Testis (tissue), 3 donors: Measurements from ENCODE around the gene COPB1. TPM values are rescaled to one million over a fixed set of nuclear protein-coding genes. Genes with fewer than 3 reads are reported as not detected.

ENCODE experiments used
- DNase-seq: peaks from one replicate; pipeline ENCODE4 v3.0.0-alpha.2; 2019
- H3K27ac ChIP-seq, 2 donors: fragments of 200-600 bp; sonication (generic); one replicate each; pipeline ENCODE4 v1.5.1; 2019
- H3K27me3 ChIP-seq: fragments of 200-600 bp; sonication (generic); one replicate; pipeline ENCODE4 v1.5.1; 2019
- H3K36me3 ChIP-seq: fragments of 200-600 bp; sonication (generic); one replicate; pipeline ENCODE4 v1.5.1; 2017; ENCODE audit warnings: low read depth; ENCODE audit errors: missing control alignments
- H3K4me1 ChIP-seq: fragments of 200-600 bp; sonication (generic); one replicate; pipeline ENCODE4 v1.5.1; 2019
- H3K4me3 ChIP-seq, 2 donors: fragments of 200-600 bp; sonication (generic); one replicate each; pipeline ENCODE4 v1.5.1; 2017 to 2019
- H3K9me3 ChIP-seq: fragments of 200-600 bp; sonication (generic); one replicate; pipeline ENCODE4 v1.5.1; 2017
- POLR2A ChIP-seq: fragments of 450-650 bp; IDR thresholded peaks from one replicate; pipeline ENCODE4 v1.6.1; 2017; ENCODE audit warnings: antibody characterized with exemption, mild to moderate bottlenecking, moderate library complexity
- WGBS, 2 donors: methylation state at CpG; one replicate each; pipeline ENCODE4 v1.1.5; 2018; 5-methylcytosine and 5-hydroxymethylcytosine counted together
- intact Hi-C: fragments of 100-400 bp; cut with DNase I; formaldehyde crosslinking; loops from one replicate; pipeline ENCODE4 v1.15.1; 2023; ENCODE audit warnings: low total_unique reads
- polyA plus RNA-seq: library from polyadenylated mRNA; stranded (reverse); fragments of 350-450 nt; fragmentation: Illumina TruSeq; extraction: RNeasy Lipid Tissue Mini Kit (QIAGEN cat#74804); gene quantifications from one replicate; pipeline ENCODE4 v1.2.3, GENCODE V29; 2014; ENCODE audit warnings: low read depth, low replicate concordance; ENCODE audit not compliant: insufficient read depth
- total RNA-seq, 2 donors: library from RNA; depleted of rRNA; stranded (reverse); fragments of >200 nt; gene quantifications; one replicate each; pipeline ENCODE4 v1.2.3, GENCODE V29; 2016
- TF ChIP-seq, protein P1 (sequence below), 3 experiments: fragments of 450-650 bp in 2 of 3; fragments of 200-600 bp in 1 of 3; sonication (generic) in 1 of 3; IDR thresholded peaks; one replicate each; pipeline ENCODE4 v1.5.1; 2016 to 2019; ENCODE audit warnings: antibody characterized with exemption in 3 of 3, mild to moderate bottlenecking in 2 of 3, moderate library complexity in 1 of 3

COPB1 gene
- total and polyA plus RNA-seq, 3 donors from 2014 or later: 71.7 to 87.3 (median 83.5) TPM

DNA sequence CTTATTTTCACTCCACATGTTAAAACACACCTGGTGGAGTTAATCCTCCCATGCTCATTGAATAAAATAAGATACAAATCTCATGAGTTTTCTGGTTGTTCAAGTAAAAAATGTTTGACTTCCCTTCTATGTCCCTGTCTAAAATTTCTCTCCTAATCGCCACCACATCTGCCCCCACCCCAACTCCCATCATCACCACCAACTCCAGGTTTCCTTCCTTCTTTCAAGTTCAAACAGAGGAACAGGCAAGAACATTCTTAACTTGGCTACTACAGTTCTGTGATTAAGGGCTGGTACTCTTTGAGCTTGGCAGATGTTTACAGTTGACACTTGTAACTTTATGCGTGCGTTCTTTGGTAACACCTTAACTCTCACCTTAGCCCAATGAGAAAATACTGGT lies 29.7 kb upstream of the COPB1 start:
- Histone ChIP-seq H3K36me3 (no peaks in the 10 kb centered on the region), H3K27ac (no peak overlapping the region), H3K4me1 (no peaks in the 10 kb centered on the region), H3K9me3 (no peaks in the 10 kb centered on the region), H3K4me3 (no peak overlapping the region), H3K27me3 (no peaks in the 10 kb centered on the region)
- intact Hi-C loops: no loop called here
- DNase-seq: no peak
- WGBS, 2 donors: 85 to 94% methylated on average over 3 of the region's 3 CpGs
- no peak for TF ChIP-seq POLR2A
- TF ChIP-seq, protein P1, sequence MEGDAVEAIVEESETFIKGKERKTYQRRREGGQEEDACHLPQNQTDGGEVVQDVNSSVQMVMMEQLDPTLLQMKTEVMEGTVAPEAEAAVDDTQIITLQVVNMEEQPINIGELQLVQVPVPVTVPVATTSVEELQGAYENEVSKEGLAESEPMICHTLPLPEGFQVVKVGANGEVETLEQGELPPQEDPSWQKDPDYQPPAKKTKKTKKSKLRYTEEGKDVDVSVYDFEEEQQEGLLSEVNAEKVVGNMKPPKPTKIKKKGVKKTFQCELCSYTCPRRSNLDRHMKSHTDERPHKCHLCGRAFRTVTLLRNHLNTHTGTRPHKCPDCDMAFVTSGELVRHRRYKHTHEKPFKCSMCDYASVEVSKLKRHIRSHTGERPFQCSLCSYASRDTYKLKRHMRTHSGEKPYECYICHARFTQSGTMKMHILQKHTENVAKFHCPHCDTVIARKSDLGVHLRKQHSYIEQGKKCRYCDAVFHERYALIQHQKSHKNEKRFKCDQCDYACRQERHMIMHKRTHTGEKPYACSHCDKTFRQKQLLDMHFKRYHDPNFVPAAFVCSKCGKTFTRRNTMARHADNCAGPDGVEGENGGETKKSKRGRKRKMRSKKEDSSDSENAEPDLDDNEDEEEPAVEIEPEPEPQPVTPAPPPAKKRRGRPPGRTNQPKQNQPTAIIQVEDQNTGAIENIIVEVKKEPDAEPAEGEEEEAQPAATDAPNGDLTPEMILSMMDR (IDR thresholded peaks at IDR 0.05): no peak

DNA sequence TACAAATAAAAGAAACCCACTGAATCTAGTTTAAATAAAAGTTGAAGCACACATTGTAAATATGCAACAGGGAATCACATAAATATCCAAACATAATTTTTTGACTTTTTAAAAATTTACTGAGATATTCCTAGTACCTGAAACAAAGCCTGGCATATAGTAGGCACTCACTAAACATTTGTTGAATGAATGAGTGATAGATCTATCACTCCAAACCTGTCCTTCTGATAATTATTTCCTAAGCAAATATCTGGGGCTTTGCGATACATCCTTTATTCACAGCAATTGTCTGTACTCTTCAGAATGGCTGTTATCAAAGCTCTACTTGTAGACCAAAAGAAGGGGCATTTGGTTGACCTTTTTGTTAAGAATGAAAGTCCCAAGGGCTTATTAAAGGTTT lies 23.2 kb upstream of the COPB1 start:
- Histone ChIP-seq H3K4me1 (peaks cover 17% of the 10 kb centered on the region), H3K9me3 (no peaks in the 10 kb centered on the region), H3K27ac (no peak overlapping the region), H3K4me3 (no peak overlapping the region), H3K27me3 (no peaks in the 10 kb centered on the region), H3K36me3 (no peaks in the 10 kb centered on the region)
- TF ChIP-seq, protein P1 (IDR thresholded peaks at IDR 0.05): no peak
- TF ChIP-seq POLR2A: no peak
- no peak for DNase-seq
- 90 to 100% methylated on average over 1 of the region's 1 CpG for WGBS, 2 donors
- intact Hi-C loops: no loop called here

- Histone ChIP-seq H3K9me3 (no peaks in the 10 kb centered on the region), H3K36me3 (no peaks in the 10 kb centered on the region), H3K4me3 (no peak overlapping the region), H3K27me3 (no peaks in the 10 kb centered on the region), H3K27ac (no peak overlapping the region), H3K4me1 (peaks cover 17% of the 10 kb centered on the region)
- intact Hi-C loops: no loop called here
- WGBS, 2 donors: 95 to 100% methylated on average over 1 of the region's 1 CpG
- DNase-seq: no peak
- TF ChIP-seq POLR2A: no peak
- TF ChIP-seq, protein P1 (IDR thresholded peaks at IDR 0.05): no peak
These were observed 22.6 kb upstream of the COPB1 start for GRCh38 chr11:14522245-14522644.

GRCh38 chr11:14520747-14521151 lies 21.1 kb upstream of the COPB1 start:
- TF ChIP-seq, protein P1 (IDR thresholded peaks at IDR 0.05): no peak
- TF ChIP-seq POLR2A: no peak
- peak overlapping the region; percentile 86 to 94 for H3K4me3 ChIP-seq

DNA sequence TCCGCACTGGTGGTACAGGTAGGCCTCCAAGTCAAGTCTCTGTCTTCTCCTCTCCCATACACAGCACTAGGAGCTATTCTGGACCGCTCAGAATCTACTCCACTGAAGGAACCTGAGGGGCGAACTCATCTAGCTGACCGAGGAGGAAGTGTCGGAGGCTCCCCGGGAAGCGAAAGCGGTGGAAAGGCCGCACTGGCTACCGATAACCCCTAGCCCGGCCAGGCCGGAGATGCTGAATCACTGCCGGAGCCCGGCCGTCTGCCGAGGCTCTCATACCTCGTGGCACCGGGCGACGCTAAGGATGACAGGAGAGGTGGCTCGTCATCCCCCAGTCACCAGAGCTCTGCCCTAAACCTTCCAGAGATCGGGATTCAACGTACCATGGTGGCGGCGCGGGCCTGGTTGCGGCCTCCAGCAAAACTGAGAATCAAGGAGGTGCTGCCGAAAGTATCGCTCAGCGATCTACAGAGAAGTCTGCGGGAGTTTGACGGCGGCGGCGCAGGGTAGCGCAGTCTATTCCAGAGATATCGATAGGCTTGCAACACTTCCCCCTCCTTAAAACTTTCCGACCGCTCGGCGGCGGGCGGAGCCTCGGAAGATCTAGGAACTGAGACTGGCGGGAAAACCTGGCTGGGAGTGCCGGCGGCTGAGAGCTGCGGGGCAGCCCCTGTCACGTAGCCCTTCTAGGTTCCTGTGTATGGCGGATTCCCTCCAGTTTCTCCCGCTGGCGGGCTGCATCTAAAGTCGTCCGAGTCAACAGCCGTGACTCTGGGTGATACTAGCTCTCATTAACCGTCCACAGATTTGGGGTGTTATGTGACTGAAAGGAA lies 20.5 kb upstream of the COPB1 start, which contains the start of gene PSMA1:
TSS of gene PSMA1 (minus strand) at position 470 of the 830 bp plus-strand sequence. CDS start at position 383, 87 bp downstream.
- WGBS, 2 donors: 1% methylated on average over 33 to 55 of the region's 56 CpGs
- peak within 1 kb of the TSS; percentile 87 to 93 for H3K27ac ChIP-seq
- H3K4me3 ChIP-seq: peak within 1 kb of the TSS; percentile 86 to 94
- intact Hi-C loops: no loop called here
- no peaks in the 10 kb centered on the region for H3K9me3 ChIP-seq
- no peak for TF ChIP-seq POLR2A
- TF ChIP-seq, protein P1 (IDR thresholded peaks at IDR 0.05): peak; percentile 19 to 77 (median 60)
- no peaks in the 10 kb centered on the region for H3K36me3 ChIP-seq
- no peaks in the 10 kb centered on the region for H3K27me3 ChIP-seq
- DNase-seq: peak; percentile 98
- peaks cover 17% of the 10 kb centered on the region for H3K4me1 ChIP-seq

More at GRCh38 chr11:14520747-14521151, 21.1 kb upstream of the COPB1 start:
- no peak for DNase-seq
- Histone ChIP-seq H3K27me3 (no peaks in the 10 kb centered on the region), H3K27ac (peak overlapping the region; percentile 87 to 93), H3K4me1 (peaks cover 17% of the 10 kb centered on the region), H3K9me3 (no peaks in the 10 kb centered on the region), H3K36me3 (no peaks in the 10 kb centered on the region)
- intact Hi-C loops: no loop called here
- 10 to 11% methylated on average over 11 of the region's 11 CpGs for WGBS, 2 donors
